Mammary microvascular endothelial cell (primary cell): ENCODE results near the gene SLC35D2. TPM values are rescaled to one million over a fixed set of nuclear protein-coding genes. Genes with fewer than 3 reads are reported as not detected.

ENCODE experiments used
- total RNA-seq: library from RNA; depleted of rRNA; stranded (reverse); fragments of >200 nt; gene quantifications from 2 replicates; pipeline ENCODE4 v1.2.3, GENCODE V29; 2015

SLC35D2 gene
- 26.3 and 28.9 TPM in 2 replicates for total RNA-seq

DNA sequence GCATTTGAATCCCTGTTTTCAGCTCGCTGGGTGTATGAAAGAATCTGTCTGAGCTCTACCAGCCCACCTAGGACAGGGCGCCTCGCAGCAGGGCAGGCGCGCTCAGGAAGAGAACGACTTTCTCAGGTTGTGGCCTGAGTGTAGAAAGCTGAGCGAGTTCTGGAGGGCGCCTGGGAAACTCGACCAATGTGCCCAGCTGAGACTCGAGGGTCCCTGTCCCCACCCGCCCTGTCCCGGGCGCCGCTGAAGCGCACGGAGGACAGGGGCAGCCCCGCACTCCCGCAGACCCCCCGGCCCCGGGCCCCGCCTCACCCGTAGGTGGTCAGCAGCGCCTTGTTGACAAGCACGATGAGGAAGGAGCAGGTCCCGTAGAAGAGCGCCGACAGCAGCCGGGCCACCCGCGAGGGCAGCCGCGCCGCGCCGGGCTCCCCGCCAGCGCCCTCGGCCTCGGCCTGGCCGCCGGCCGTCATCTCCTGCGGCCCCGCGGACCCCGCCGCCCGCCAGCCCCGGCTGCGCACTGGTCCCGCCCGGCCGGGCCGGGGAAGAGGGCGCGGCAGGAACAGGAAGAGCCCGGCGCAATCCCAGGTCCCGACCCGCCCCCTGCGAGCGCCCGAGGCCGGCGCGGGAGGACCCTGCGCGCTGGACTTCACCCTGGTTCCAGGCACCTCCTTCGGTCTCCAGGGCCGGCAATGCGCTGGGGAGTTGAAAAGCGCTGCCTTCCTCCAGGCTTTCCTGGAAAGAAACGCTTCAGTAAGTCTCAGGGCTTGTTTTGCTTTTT is at the start of gene SLC35D2:
TSS of gene SLC35D2 (minus strand) at position 547 of the 778 bp plus-strand sequence. CDS start at position 470, 77 bp downstream.

DNA sequence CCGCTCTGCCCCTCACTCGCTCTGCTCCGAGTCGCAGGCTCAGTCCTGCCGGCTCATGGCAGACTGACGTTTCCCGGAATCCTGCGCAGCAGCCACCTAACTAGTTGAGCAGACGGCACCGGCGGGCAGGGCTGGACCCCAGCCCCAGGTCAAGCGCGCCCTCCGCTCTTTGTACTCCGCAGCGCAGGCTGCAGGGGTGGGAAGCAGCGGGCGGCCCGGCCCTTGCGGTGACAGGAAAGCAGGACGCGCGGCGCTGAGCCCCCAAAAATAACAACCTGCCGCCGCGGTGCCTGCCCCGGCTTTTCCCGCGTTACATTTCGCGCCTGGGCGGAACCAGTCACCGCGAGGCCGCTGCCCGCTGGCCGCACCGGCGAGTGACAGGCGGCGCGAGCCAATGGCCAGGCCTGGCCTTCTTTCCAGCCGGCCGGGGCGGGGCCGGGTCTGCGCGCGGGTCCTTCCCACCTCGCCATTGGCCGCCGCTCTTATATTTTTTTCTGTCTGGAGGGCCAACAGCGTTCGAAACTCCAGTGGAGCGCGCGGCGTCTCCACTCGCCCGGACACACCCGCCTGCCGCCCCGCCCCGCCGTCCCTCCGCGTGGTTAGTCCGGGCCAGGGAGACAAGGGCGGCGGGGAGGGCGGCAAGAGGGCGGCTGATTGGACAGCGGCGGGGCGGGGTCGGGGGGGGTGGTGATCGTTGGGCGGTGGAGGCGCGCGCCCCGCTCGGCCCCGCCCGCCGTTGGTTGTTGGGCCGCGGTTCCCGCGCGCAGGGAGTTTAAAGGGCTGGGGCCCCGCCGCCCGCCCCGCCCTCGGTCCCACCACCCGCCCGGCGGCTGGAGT is 34.8 kb upstream of the SLC35D2 start, which contains the start of gene ZNF367:
TSS of gene ZNF367 (minus strand) at position 288 of the 837 bp plus-strand sequence. CDS start 338 bp downstream, outside the sequence.

DNA sequence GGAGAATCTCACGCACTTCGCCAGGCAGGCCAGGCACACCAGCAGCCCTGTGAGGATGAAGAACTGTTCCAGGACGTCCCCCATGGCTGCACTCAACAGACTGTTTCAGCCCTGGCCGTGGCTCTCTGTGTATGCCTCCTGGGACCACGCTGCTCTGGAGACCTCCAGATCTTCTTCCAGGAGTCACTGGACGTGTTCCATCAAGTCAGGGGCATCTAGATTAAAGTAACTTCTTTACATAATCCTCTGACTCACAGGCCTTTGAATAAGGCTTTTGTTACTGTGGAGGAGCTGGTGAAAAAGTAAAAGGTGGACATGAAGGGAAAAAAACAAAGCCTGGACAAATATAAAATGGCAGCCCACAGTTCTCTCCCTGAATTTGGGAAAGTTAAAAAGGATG is 81.5 kb downstream of the SLC35D2 start, which contains the start of gene HSD17B3:
TSS of gene HSD17B3 (minus strand) at position 156 of the 400 bp plus-strand sequence. CDS start at position 84, 72 bp downstream.

Other genes starting within 250 kb of the SLC35D2 start
- gene HSD17B3, start 81.5 kb downstream of the SLC35D2 start, total RNA-seq, result not detected in 2 replicates
- 9.4 and 10.2 TPM in 2 replicates for gene ZNF367, start 34.7 kb upstream of the SLC35D2 start, total RNA-seq
- 11.7 and 13.3 TPM in 2 replicates for gene HABP4, start 66.5 kb upstream of the SLC35D2 start, total RNA-seq
- 1.7 and 2.8 TPM in 2 replicates for gene CDC14B, start 236.1 kb upstream of the SLC35D2 start, total RNA-seq